Measurements from ENCODE around the gene FARS2. TPM values are rescaled to one million over a fixed set of nuclear protein-coding genes. Genes with fewer than 3 reads are reported as not detected.

The FARS2 gene
- polyA plus RNA-seq, 3 donors, result 12.2 to 21.6 (median 17.7) TPM

GRCh38 chr6:5471637-5472398 lies 210.5 kb downstream of the FARS2 start:
- Histone ChIP-seq H3K4me2 (replicated peaks; ENCODE audit: extremely low read depth, low read length, poor library complexity, severe bottlenecking) (no peak overlapping the region), H2AFZ (ENCODE audit: insufficient read depth, low read depth, low read length, poor library complexity, severe bottlenecking) (no peak overlapping the region)
- H3K4me3 Mint-ChIP-seq, result no peak overlapping the region

GRCh38 chr6:5472571-5472970 lies 211.3 kb downstream of the FARS2 start:
- H3K27ac Mint-ChIP-seq, result no peak overlapping the region

More at GRCh38 chr6:5471637-5472398, 210.5 kb downstream of the FARS2 start:
- Histone ChIP-seq H4K20me1 (ENCODE audit: insufficient read depth, low read length) (no peaks in the 10 kb centered on the region), H3K4me1 (ENCODE audit: control insufficient read depth in 1 of 2, insufficient read depth in 2 of 2, low read length in 2 of 2) (no peaks in the 10 kb centered on the region), H3K4me3 (replicated peaks in 1 of 3; ENCODE audit: low read depth in 2 of 3, low read length in 3 of 3) (no peak overlapping the region), H3K9me3 (replicated peaks in 1 of 2; ENCODE audit: control insufficient read depth in 1 of 2, insufficient read depth in 1 of 2, low read length in 2 of 2) (no peaks in the 10 kb centered on the region), H3K27me3 (ENCODE audit: control insufficient read depth in 2 of 2, insufficient read depth in 2 of 2, low read length in 2 of 2) (no peaks in the 10 kb centered on the region), H3K36me3 (replicated peaks in 1 of 2; ENCODE audit: control insufficient read depth in 1 of 2, insufficient read depth in 2 of 2, low read length in 2 of 2) (no peaks in the 10 kb centered on the region), H3K27ac (ENCODE audit: low read depth in 1 of 2, low read length in 2 of 2) (no peak overlapping the region), H3K79me2 (ENCODE audit: insufficient read depth, low read length) (no peaks in the 10 kb centered on the region), H3K9ac (ENCODE audit: insufficient read depth, low read length, poor library complexity, severe bottlenecking) (no peak overlapping the region)
- intact Hi-C loops (cut with micrococcal nuclease), result loop anchor here in 1 of 2 donors (10.0 kb wide), 1 partner anchor 1073 kb away; no protein-coding TSS in a partner anchor
- H3K36me3 Mint-ChIP-seq, result no peaks in the 10 kb centered on the region
- H3K27me3 Mint-ChIP-seq (ENCODE audit: low read depth in 3 of 3), result no peaks in the 10 kb centered on the region
- 90% methylated on average over 6 of the region's 12 CpGs for WGBS (ENCODE audit: insufficient coverage)
- H3K9me3 Mint-ChIP-seq, result no peaks in the 10 kb centered on the region
- no peak for TF ChIP-seq CTCF (IDR thresholded peaks at IDR 0.05)
- H3K4me1 Mint-ChIP-seq, result no peaks in the 10 kb centered on the region
- DNase-seq, result no peak
- no peak overlapping the region for H3K27ac Mint-ChIP-seq

More at GRCh38 chr6:5472571-5472970, 211.3 kb downstream of the FARS2 start:
- Mint-ChIP-seq H3K4me3 (no peak overlapping the region), H3K9me3 (no peaks in the 10 kb centered on the region), H3K36me3 (no peaks in the 10 kb centered on the region), H3K27me3 (ENCODE audit: low read depth in 3 of 3) (no peaks in the 10 kb centered on the region), H3K4me1 (no peaks in the 10 kb centered on the region)
- H3K27ac ChIP-seq (ENCODE audit: low read depth in 1 of 2, low read length in 2 of 2), result no peak overlapping the region
- no peaks in the 10 kb centered on the region for H4K20me1 ChIP-seq (ENCODE audit: insufficient read depth, low read length)
- H3K4me3 ChIP-seq (replicated peaks in 1 of 3; ENCODE audit: low read depth in 2 of 3, low read length in 3 of 3), result no peak overlapping the region
- WGBS (ENCODE audit: insufficient coverage), result no CpG with 5 or more reads among the region's 2 CpGs
- no peak for DNase-seq
- H3K9me3 ChIP-seq (replicated peaks in 1 of 2; ENCODE audit: control insufficient read depth in 1 of 2, insufficient read depth in 1 of 2, low read length in 2 of 2), result no peaks in the 10 kb centered on the region
- TF ChIP-seq CTCF (IDR thresholded peaks at IDR 0.05), result no peak
- no peaks in the 10 kb centered on the region for H3K27me3 ChIP-seq (ENCODE audit: control insufficient read depth in 2 of 2, insufficient read depth in 2 of 2, low read length in 2 of 2)
- no peaks in the 10 kb centered on the region for H3K79me2 ChIP-seq (ENCODE audit: insufficient read depth, low read length)
- H2AFZ ChIP-seq (ENCODE audit: insufficient read depth, low read depth, low read length, poor library complexity, severe bottlenecking), result no peak overlapping the region
- no peaks in the 10 kb centered on the region for H3K36me3 ChIP-seq (replicated peaks in 1 of 2; ENCODE audit: control insufficient read depth in 1 of 2, insufficient read depth in 2 of 2, low read length in 2 of 2)
- no peak overlapping the region for H3K9ac ChIP-seq (ENCODE audit: insufficient read depth, low read length, poor library complexity, severe bottlenecking)
- intact Hi-C loops (cut with micrococcal nuclease), result loop anchor here in 1 of 2 donors (10.0 kb wide), 1 partner anchor 1072 kb away; no protein-coding TSS in a partner anchor
- H3K4me2 ChIP-seq (replicated peaks; ENCODE audit: extremely low read depth, low read length, poor library complexity, severe bottlenecking), result no peak overlapping the region
- no peaks in the 10 kb centered on the region for H3K4me1 ChIP-seq (ENCODE audit: control insufficient read depth in 1 of 2, insufficient read depth in 2 of 2, low read length in 2 of 2)

Measured in CD14-positive monocyte (primary cell).